Glutamatergic neuron (in vitro differentiated cells): ENCODE measurements around the gene MC4R. TPM values are rescaled to one million over a fixed set of nuclear protein-coding genes. Genes with fewer than 3 reads are reported as not detected.

Source experiments
- DNase-seq: peaks from one replicate; pipeline ENCODE4 v3.0.0; 2022
- H3K27ac Mint-ChIP-seq: one replicate; pipeline ENCODE4 v1.8.0; 2020; ENCODE audit warnings: mild to moderate bottlenecking, mixed read lengths, inconsistent platforms; ENCODE audit not compliant: unreplicated experiment
- H3K27me3 Mint-ChIP-seq: one replicate; pipeline ENCODE4 v1.8.0; 2020; ENCODE audit warnings: mild to moderate bottlenecking, moderate library complexity, mixed read lengths, inconsistent platforms; ENCODE audit not compliant: unreplicated experiment
- H3K36me3 Mint-ChIP-seq: one replicate; pipeline ENCODE4 v1.8.0; 2020; ENCODE audit warnings: mild to moderate bottlenecking, mixed read lengths, inconsistent platforms; ENCODE audit not compliant: unreplicated experiment
- H3K4me1 Mint-ChIP-seq: one replicate; pipeline ENCODE4 v1.8.0; 2020; ENCODE audit warnings: mild to moderate bottlenecking, low read depth, mixed read lengths, inconsistent platforms; ENCODE audit not compliant: unreplicated experiment
- H3K4me3 Mint-ChIP-seq: one replicate; pipeline ENCODE4 v1.8.0; 2020; ENCODE audit warnings: mild to moderate bottlenecking, mixed read lengths, inconsistent platforms; ENCODE audit not compliant: unreplicated experiment
- H3K9me3 Mint-ChIP-seq: one replicate; pipeline ENCODE4 v1.8.0; 2020; ENCODE audit warnings: mild to moderate bottlenecking, moderate library complexity, mixed read lengths, inconsistent platforms; ENCODE audit not compliant: unreplicated experiment
- total RNA-seq: library from RNA; stranded (reverse); fragmentation: NEBNext Ultra II Directional; extraction: Animal tissue kit (Norgen Biotek cat#: 25700); gene quantifications from one replicate; pipeline ENCODE4 v1.2.1, GENCODE V29; 2021; ENCODE audit not compliant: unreplicated experiment
- TF ChIP-seq, protein P1 (sequence below): fragments of 200-600 bp; sonication (generic); IDR thresholded peaks from one replicate; pipeline ENCODE4 v1.5.0; 2021; ENCODE audit not compliant: partially characterized antibody, unreplicated experiment

MC4R gene
- total RNA-seq, 1 donor from 2014 or later = not detected

DNA sequence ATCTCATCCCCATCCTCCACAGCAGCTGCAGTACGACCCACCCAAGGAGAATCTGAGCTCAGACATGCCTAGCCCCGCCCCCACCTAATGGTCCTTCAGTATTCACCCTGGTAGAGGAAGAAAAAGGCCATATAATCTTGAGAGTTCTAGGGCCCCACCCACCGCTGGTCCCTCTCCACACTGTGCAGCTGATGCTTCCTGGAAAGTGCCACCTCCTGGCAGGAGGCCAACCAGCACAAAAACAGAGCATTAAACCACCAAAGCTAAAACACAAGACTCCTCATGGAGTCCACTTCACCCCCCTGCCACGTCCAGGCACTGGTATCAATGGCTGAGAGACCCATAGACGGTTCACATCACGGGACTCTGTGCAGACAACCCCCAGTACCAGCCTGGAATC, 40.7 kb downstream of the MC4R start:
- Mint-ChIP-seq H3K27ac (no peak overlapping the region), H3K9me3 (peaks cover 4% of the 10 kb centered on the region), H3K27me3 (no peaks in the 10 kb centered on the region), H3K4me3 (no peak overlapping the region), H3K36me3 (peaks cover 5% of the 10 kb centered on the region), H3K4me1 (no peaks in the 10 kb centered on the region)
- DNase-seq = no peak
- TF ChIP-seq, protein P1, sequence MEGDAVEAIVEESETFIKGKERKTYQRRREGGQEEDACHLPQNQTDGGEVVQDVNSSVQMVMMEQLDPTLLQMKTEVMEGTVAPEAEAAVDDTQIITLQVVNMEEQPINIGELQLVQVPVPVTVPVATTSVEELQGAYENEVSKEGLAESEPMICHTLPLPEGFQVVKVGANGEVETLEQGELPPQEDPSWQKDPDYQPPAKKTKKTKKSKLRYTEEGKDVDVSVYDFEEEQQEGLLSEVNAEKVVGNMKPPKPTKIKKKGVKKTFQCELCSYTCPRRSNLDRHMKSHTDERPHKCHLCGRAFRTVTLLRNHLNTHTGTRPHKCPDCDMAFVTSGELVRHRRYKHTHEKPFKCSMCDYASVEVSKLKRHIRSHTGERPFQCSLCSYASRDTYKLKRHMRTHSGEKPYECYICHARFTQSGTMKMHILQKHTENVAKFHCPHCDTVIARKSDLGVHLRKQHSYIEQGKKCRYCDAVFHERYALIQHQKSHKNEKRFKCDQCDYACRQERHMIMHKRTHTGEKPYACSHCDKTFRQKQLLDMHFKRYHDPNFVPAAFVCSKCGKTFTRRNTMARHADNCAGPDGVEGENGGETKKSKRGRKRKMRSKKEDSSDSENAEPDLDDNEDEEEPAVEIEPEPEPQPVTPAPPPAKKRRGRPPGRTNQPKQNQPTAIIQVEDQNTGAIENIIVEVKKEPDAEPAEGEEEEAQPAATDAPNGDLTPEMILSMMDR = no peak

DNA sequence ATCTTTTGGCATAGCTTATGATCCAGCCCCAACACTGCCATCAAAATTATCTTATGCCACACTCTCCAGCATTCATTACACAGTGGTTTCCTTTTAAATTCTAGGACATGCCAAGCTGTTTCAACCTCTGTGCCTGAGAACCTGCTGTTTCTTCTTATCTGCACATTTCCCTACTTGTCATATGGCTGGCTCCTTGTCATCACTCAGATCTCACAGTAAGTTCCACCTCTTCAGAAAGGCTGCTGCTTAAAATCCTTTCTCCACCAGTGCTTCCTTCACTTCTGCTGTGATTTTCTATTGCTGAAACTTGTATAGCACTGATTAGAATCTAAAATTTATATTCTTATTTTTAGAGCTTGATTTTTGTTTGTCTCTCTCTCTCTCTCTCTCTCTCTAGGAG, 43.4 kb downstream of the MC4R start:
- H3K27me3 Mint-ChIP-seq = no peaks in the 10 kb centered on the region
- H3K4me3 Mint-ChIP-seq = no peak overlapping the region
- H3K27ac Mint-ChIP-seq = no peak overlapping the region
- TF ChIP-seq, protein P1 = no peak
- peaks cover 4% of the 10 kb centered on the region for H3K9me3 Mint-ChIP-seq
- H3K36me3 Mint-ChIP-seq = peaks cover 3% of the 10 kb centered on the region
- DNase-seq = no peak
- H3K4me1 Mint-ChIP-seq = no peaks in the 10 kb centered on the region

DNA sequence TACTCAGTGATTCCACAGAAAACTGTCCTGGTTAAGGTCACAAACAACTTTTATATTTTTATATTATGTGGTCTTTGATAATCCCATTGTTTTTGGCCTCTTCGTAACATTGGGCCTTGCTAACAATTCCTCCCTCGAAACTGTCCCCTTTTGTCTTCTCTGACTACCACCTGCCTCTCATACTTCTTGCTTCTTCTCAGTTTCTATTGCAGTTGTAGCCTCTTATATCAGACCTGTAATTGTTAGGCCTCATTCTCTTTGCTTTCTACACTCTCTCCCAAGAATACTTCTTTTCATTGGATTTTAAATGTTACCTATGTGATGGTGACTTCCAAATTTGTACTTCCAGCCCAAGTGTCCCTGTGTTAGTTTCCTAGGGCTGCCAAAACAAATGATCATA, 44.7 kb downstream of the MC4R start:
- Mint-ChIP-seq H3K27me3 (peaks cover under 1% of the 10 kb centered on the region), H3K4me3 (no peak overlapping the region), H3K27ac (no peak overlapping the region), H3K4me1 (no peaks in the 10 kb centered on the region), H3K36me3 (no peaks in the 10 kb centered on the region), H3K9me3 (peaks cover 4% of the 10 kb centered on the region)
- DNase-seq = no peak
- TF ChIP-seq, protein P1 = no peak

DNA sequence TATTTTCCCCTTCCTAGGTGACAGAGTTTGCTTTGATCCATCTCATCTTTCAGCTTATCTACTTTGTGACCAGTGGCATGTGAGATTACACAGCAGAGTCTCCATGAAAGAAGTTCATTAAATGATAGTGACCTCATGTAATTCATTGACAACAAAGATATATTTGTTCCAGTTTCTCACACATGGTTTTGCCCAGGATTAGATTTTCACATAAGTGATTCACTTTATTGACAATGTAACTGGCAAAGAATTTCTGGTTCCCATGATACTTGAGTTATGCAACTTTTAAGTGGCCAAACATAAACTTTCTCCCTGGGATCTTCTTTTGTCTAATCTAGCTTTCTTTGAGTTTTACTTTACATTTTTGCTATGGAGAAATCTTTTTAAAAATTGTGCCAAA, 50.0 kb downstream of the MC4R start:
- Mint-ChIP-seq H3K9me3 (no peaks in the 10 kb centered on the region), H3K27ac (no peak overlapping the region), H3K27me3 (peaks cover 2% of the 10 kb centered on the region), H3K36me3 (peaks cover 5% of the 10 kb centered on the region), H3K4me1 (peaks cover 3% of the 10 kb centered on the region), H3K4me3 (no peak overlapping the region)
- TF ChIP-seq, protein P1 = no peak
- no peak for DNase-seq
